HUES48 (cell line): ENCODE measurements around the gene RARRES2.

Experiments used
- H3K27ac ChIP-seq: one replicate; pipeline ENCODE4 v1.7.0; 2013; ENCODE audit warnings: low read depth, low read length, inconsistent platforms
- H3K27me3 ChIP-seq: 2 replicates; pipeline ENCODE4 v1.6.1; 2013; ENCODE audit warnings: mild to moderate bottlenecking, low read length; ENCODE audit not compliant: control insufficient read depth, insufficient read depth
- H3K36me3 ChIP-seq: 2 replicates; pipeline ENCODE4 v1.6.1; 2013; ENCODE audit warnings: low read length; ENCODE audit not compliant: control insufficient read depth, insufficient read depth
- H3K4me1 ChIP-seq: 2 replicates; pipeline ENCODE4 v1.6.1; 2013; ENCODE audit warnings: mild to moderate bottlenecking, low read length; ENCODE audit not compliant: control insufficient read depth, insufficient read depth
- H3K4me3 ChIP-seq: 2 replicates; pipeline ENCODE4 v1.5.1; 2013; ENCODE audit warnings: mild to moderate bottlenecking, low read depth, low read length
- H3K9ac ChIP-seq: 2 replicates; pipeline ENCODE4 v1.6.1; 2013; ENCODE audit warnings: mild to moderate bottlenecking, low read depth, low read length, moderate library complexity
- H3K9me3 ChIP-seq: 2 replicates; pipeline ENCODE4 v1.6.1; 2013; ENCODE audit warnings: low read length; ENCODE audit not compliant: control insufficient read depth, insufficient read depth

Gene RARRES2

DNA sequence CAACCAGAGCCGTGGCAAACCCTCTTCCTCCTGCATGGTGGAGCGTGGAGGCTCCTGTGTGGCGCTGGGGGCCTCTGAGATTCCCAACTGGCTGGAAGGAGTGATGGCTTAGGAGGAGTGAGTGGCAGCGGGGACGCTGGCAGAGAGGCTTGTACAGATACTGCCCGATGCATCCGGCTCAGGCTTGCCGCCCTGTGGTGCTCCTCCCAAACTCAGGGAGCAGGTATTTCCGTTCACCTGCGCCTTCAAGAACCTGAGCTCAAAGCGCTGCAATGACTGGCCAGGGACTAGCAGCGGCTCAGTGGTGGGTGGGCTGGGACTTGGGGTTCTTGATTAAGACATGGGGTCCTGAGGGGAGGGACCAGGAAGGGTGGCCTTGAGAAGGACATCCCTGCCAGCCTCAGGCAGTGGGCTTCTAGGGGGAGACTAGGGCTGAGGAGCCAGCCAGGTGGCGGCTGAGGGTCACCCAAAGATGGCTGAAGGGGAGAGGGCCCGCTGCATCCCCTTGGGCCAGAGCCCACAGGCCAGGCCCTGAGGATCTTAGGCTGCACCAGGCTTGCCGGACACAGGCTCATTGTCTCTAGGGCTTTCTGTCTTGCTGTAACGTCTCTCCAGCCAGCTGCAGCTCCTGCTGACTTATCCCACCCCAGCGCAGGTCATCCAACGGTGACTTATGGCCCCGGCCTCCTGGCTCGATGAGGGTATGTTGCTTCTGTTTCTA lies 40.9 kb upstream of the RARRES2 start:
- Histone ChIP-seq H3K27me3 (no peaks in the 10 kb centered on the region), H3K9me3 (no peaks in the 10 kb centered on the region), H3K9ac (no peak overlapping the region), H3K4me1 (peaks cover 65% of the 10 kb centered on the region), H3K36me3 (peaks cover 14% of the 10 kb centered on the region), H3K27ac (no peak overlapping the region), H3K4me3 (no peak overlapping the region)

- Histone ChIP-seq H3K4me3 (no peak overlapping the region), H3K27ac (no peak overlapping the region), H3K9ac (no peak overlapping the region), H3K27me3 (no peaks in the 10 kb centered on the region), H3K9me3 (no peaks in the 10 kb centered on the region), H3K4me1 (peaks cover 69% of the 10 kb centered on the region), H3K36me3 (peaks cover 13% of the 10 kb centered on the region)
Measured at GRCh38 chr7:150381785-150382122, 40.3 kb upstream of the RARRES2 start.

DNA sequence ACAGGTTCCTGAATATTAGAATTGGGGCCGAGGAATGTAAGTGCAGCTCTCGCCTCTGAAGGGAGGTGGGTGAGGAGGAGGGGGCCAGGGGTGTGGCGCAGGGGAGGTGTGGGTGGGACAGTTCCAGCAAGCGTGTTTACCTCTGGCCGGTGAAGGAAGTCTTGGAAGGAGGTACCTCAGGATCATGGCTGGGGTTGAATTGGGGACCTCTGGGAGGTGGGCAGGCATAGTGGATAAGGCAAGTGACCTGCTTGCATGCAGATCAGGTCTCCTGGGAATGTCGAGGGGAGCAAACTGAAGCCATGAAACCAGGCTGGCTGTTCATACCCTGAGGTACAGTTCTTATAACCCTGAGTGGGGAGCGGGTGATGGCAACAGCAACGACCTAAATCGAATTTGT lies 39.7 kb upstream of the RARRES2 start:
- H3K4me3 ChIP-seq: peak overlapping the region; percentile 94; the same call in 1 of the 2 replicates
- H3K27ac ChIP-seq: no peak overlapping the region
- H3K36me3 ChIP-seq: peaks cover 11% of the 10 kb centered on the region
- H3K4me1 ChIP-seq: peaks cover 69% of the 10 kb centered on the region
- no peaks in the 10 kb centered on the region for H3K9me3 ChIP-seq
- no peaks in the 10 kb centered on the region for H3K27me3 ChIP-seq
- H3K9ac ChIP-seq: no peak overlapping the region

DNA sequence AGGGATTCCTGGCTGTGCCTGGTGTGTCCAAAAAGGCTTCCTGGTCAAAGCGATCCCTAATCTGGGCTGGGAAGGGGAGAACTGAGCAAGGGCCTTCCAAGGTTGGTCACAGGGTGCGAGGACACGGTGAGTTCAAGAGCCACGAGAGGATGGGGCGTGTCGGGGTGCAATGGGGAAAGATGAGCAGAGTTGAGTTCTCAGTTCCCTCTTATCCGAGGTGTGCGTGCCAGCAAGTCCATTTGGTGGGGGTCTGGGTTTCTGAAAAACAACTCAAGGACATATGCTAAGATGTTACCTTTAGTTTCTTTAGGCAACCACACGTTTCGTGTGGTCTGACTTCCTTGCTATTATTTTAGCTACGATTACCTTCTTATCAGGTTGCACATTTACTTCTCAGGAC lies 39.0 kb upstream of the RARRES2 start:
- Histone ChIP-seq H3K36me3 (peaks cover 7% of the 10 kb centered on the region), H3K9me3 (no peaks in the 10 kb centered on the region), H3K27ac (peak overlapping the region; percentile 26), H3K4me1 (peaks cover 68% of the 10 kb centered on the region), H3K4me3 (peak overlapping the region; percentile 94), H3K27me3 (no peaks in the 10 kb centered on the region), H3K9ac (no peak overlapping the region)

GRCh38 chr7:150379441-150380379 lies 38.3 kb upstream of the RARRES2 start:
- no peaks in the 10 kb centered on the region for H3K9me3 ChIP-seq
- H3K4me1 ChIP-seq: peaks cover 64% of the 10 kb centered on the region
- H3K27ac ChIP-seq: peak overlapping the region; percentile 98
- peak overlapping the region; percentile 68 for H3K9ac ChIP-seq
- H3K36me3 ChIP-seq: 0 out of 2 replicates have a peak, but pooled peaks cover 5% of the 10 kb centered on the region
- H3K4me3 ChIP-seq: peak overlapping the region; percentile 94
- H3K27me3 ChIP-seq: no peaks in the 10 kb centered on the region

GRCh38 chr7:150378853-150379440 lies 37.5 kb upstream of the RARRES2 start, which contains the start of gene ZNF775:
ZNF775 (plus strand) TSS chr7:150379330; CDS start chr7:150388471, 9,141 bp downstream.
- H3K4me1 ChIP-seq: peaks cover 58% of the 10 kb centered on the region

GRCh38 chr7:150378115-150378852 lies 36.9 kb upstream of the RARRES2 start:
- peak overlapping the region; percentile 94 for H3K4me3 ChIP-seq
- no peaks in the 10 kb centered on the region for H3K9me3 ChIP-seq
- peaks cover 18% of the 10 kb centered on the region for H3K36me3 ChIP-seq
- H3K27me3 ChIP-seq: no peaks in the 10 kb centered on the region
- peak overlapping the region; percentile 98 for H3K27ac ChIP-seq
- peak overlapping the region; percentile 79 for H3K9ac ChIP-seq
- peaks cover 56% of the 10 kb centered on the region for H3K4me1 ChIP-seq

More at GRCh38 chr7:150378853-150379440, 37.5 kb upstream of the RARRES2 start, which contains the start of gene ZNF775:
- Histone ChIP-seq H3K9me3 (no peaks in the 10 kb centered on the region), H3K27ac (peak within 1 kb of the TSS; percentile 98), H3K4me3 (peak within 1 kb of the TSS; percentile 94), H3K27me3 (no peaks in the 10 kb centered on the region), H3K36me3 (peaks cover 11% of the 10 kb centered on the region), H3K9ac (peak within 1 kb of the TSS; percentile 79)

DNA sequence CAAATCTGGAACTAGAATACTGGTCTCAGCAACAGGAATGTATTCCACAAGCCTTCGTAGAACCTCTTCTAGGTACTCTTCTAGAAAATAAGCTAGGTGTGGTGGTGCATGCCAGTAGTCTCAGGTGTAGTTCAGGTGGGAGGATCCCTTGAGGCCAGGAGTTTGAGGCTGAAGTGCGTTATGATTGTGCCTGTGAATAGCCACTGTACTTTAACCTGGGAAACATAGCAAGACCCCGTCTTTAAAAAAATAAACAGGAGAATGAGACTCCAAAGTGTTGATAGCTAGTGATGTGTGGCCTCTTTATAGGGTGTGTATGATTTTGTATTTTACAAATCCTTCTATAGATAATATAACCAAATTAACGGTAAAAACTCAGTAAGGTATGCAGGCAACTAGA lies 36.2 kb upstream of the RARRES2 start:
- Histone ChIP-seq H3K27ac (peak overlapping the region; percentile 98), H3K9me3 (no peaks in the 10 kb centered on the region), H3K27me3 (no peaks in the 10 kb centered on the region), H3K4me3 (no peak overlapping the region), H3K36me3 (peaks cover 19% of the 10 kb centered on the region), H3K9ac (no peak overlapping the region), H3K4me1 (peaks cover 49% of the 10 kb centered on the region)

GRCh38 chr7:150377196-150377595 lies 35.8 kb upstream of the RARRES2 start:
- peak overlapping the region; percentile 68 for H3K27ac ChIP-seq
- H3K9ac ChIP-seq: no peak overlapping the region
- peaks cover 46% of the 10 kb centered on the region for H3K4me1 ChIP-seq

DNA sequence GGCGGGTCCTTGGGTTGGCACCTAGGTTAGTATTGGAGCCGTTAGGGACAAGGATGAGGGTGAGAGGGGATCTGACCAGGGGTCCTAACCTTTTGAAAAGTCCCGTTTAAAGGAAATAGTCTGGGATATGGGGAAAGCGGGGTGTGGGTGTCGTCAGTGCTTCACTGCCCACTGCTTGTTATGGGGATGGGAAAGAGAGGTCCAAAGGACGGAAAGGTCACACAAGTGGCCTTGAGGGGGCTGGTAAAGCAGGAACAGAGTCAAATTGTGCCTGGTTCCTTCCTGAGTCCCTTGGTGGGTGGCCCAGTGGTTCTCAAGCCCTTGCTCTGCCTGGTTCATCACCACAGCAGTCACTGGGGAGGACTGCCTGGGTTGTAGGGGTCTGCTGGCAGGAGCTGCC lies 35.1 kb upstream of the RARRES2 start:
- Histone ChIP-seq H3K27me3 (no peaks in the 10 kb centered on the region), H3K4me1 (peaks cover 46% of the 10 kb centered on the region), H3K4me3 (no peak overlapping the region), H3K9me3 (no peaks in the 10 kb centered on the region), H3K27ac (peak overlapping the region; percentile 68), H3K9ac (no peak overlapping the region), H3K36me3 (peaks cover 28% of the 10 kb centered on the region)

More at GRCh38 chr7:150377196-150377595, 35.8 kb upstream of the RARRES2 start:
- Histone ChIP-seq H3K36me3 (peaks cover 23% of the 10 kb centered on the region), H3K9me3 (no peaks in the 10 kb centered on the region), H3K4me3 (no peak overlapping the region), H3K27me3 (no peaks in the 10 kb centered on the region)
